Smooth muscle cell of the pulmonary artery (primary cell): Measurements from ENCODE around the gene RNASEH1. TPM values are rescaled to one million over a fixed set of nuclear protein-coding genes. Genes with fewer than 3 reads are reported as not detected.

Source experiments
- total RNA-seq: library from RNA; depleted of rRNA; stranded (reverse); fragments of >200 nt; gene quantifications from 2 replicates; pipeline ENCODE4 v1.2.3, GENCODE V29; 2014

Gene RNASEH1, protein sequence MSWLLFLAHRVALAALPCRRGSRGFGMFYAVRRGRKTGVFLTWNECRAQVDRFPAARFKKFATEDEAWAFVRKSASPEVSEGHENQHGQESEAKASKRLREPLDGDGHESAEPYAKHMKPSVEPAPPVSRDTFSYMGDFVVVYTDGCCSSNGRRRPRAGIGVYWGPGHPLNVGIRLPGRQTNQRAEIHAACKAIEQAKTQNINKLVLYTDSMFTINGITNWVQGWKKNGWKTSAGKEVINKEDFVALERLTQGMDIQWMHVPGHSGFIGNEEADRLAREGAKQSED
- 25.1 and 30.5 TPM in 2 replicates for total RNA-seq

DNA sequence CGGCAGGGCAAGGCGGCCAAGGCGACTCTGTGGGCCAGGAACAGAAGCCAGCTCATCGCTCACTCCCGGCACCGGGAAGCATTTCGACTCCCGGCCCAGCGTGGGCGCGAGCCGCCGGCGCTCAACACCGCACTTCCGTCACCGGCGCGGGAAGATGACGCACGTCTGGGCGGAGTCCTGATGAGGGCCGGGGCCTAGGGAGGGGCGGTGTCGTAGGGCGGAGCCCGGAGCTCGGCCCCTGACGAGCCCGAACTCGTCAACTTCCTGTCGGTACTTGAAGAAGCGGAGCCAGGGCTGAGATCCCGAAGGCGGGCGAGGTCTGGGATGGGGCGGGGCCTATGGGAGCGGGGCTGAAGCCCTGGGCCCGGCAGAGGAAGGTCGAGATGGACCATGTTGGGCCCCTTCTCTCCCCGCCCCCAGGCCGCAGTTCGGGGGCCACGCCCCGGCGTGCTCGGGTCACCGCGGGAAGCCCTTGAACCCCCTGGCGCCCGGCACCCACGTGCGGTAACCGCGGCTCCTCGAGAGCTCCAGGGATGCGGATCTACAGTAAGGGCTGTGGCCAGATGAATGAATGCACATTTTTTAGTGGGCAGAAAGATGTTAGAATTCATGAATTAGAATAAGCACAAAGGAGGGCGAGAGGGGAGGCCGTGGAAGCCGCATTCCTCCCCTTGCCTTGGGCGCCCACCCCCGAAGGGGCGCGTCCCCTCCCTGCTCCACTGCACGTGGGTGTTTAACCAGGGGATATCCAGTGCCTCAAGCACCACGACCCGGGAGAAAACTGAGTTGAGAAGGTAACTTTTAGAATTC, at the start of gene RNASEH1:
RNASEH1 (minus strand) TSS at position 129 of the 810 bp plus-strand sequence; CDS start at position 56, 73 bp downstream.

DNA sequence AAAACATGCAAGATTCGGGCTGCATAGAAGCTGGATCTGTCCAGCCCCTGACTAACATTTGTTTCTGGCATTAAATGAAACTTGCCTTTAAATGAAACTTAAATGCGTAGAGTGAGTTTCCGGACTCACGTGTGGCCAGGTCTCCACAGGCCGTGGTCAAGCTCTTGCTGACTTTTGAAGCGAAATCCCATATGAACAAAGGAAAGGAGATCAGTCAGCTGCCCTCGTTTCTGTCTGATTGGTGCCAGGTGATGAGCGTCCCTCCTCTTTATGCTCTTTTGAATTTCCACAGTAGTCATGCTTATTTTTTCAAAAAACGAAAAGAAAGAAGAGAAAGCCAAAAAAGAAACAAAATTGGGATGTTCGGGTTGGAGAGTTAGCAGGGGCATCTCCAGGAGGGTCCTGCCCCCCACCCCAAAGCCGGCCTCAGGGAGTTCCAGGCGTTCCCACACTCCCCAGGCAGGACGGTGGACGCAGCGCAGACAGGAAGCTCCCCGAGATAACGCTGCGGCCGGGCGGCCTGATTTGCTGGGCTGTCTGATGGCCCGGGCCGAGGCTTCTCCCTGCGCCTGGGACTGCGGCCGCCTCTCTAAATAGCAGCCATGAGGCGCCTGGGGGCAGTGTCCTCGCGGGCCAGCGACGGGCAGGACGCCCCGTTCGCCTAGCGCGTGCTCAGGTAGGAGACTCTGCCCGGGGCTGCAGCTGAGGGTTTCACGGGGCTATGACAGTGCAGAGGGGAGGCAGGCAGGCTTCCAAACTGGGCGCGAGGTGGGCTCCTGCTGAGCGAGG, 36.6 kb upstream of the RNASEH1 start, which contains the start of gene COLEC11:
COLEC11 (plus strand) TSS at position 620 of the 789 bp plus-strand sequence. CDS start 9,229 bp downstream, outside the sequence.

DNA sequence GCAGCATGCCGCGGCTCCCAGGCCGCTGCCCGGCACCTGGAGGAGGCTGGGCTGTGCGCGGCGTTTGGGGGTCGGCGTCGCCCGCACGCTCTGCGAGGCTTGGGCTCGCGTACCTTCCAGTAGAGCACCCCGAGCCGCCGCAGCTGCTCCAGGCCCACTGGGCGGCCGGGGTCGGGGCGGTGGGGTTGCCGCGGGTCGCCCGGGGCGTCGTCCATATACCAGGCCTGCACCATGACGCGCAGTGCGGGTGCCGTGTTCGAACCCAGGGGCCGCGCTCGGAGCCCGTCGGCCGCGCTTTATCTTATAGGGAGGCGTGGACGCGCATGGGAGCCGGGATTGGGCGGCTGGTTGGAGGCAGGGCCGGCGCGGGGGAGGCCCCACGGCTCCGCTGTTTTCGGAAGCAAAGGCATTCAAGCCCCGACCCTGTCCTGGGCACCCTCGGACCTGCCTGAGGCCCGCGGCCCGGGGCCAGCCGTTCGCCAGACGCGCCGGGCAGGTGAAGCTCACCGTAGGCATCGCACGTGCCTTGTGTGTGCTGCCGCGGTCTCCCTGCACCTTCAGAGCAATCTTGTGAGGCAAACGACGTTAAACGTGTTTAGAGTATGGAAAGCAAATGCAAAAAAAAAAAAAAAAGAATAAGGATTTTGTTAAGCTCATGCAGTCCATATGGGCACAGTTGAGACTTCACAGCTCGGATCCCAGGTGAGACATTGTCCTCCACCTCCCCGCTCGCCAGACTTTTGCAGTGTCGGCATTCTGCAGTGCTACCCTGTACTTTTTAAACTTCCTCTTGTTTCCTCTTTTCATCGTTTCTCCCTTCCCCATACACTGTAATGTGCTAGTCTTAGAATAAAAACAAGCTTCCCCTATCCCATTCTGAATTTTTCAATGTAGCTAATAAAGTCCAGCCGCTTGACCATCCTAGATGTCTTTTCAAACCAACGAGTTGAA, 38.6 kb downstream of the RNASEH1 start, which contains the start of gene ADI1:
ADI1 (minus strand) TSS at position 277 of the 951 bp plus-strand sequence; CDS start at position 233, 44 bp downstream.

Other genes starting within 250 kb of the RNASEH1 start
- 22.0 and 25.1 TPM in 2 replicates for gene EIPR1, start 180.5 kb downstream of the RNASEH1 start, total RNA-seq
- 60.4 and 76.1 TPM in 2 replicates for gene TRAPPC12, start 178.6 kb downstream of the RNASEH1 start, total RNA-seq
- gene ADI1, start 38.8 kb downstream of the RNASEH1 start, total RNA-seq: 34.9 and 39.2 TPM in 2 replicates
- gene RPS7, start 16.9 kb upstream of the RNASEH1 start, total RNA-seq: 586 and 725 TPM in 2 replicates
- gene COLEC11, start 36.8 kb upstream of the RNASEH1 start, total RNA-seq: 0.50 and 1.4 TPM in 2 replicates
- gene ALLC, start 99.9 kb upstream of the RNASEH1 start, total RNA-seq: not detected in 2 replicates
- not detected in 2 replicates for gene DCDC2C, start 145.2 kb upstream of the RNASEH1 start, total RNA-seq